K562 (cell line): Measurements from ENCODE around the gene NMNAT1. TPM values are rescaled to one million over a fixed set of nuclear protein-coding genes. Genes with fewer than 3 reads are reported as not detected.

Experiments used
- ARID2 ChIP-seq: fragments of 450-650 bp; IDR thresholded peaks from 2 replicates; pipeline ENCODE4 v1.6.1; 2017; ENCODE audit warnings: antibody characterized with exemption, mild to moderate bottlenecking
- ARID3A ChIP-seq: IDR thresholded peaks from 2 replicates; pipeline ENCODE4 v1.6.1; 2012; ENCODE audit warnings: low read depth, low read length, improper control_type of control experiment, borderline replicate concordance
- ATF3 ChIP-seq, 2 experiments: fragments of 450-650 bp in 1 of 2; sonication (generic) in 1 of 2; formaldehyde crosslinking in 1 of 2; IDR thresholded peaks in 1 of 2; conservative IDR thresholded peaks in 1 of 2; 2 replicates each; pipeline versions ENCODE4 v1.6.1 to v1.8.1; 2016 to 2023; ENCODE audit warnings: mild to moderate bottlenecking in 2 of 2, moderate library complexity in 2 of 2, inconsistent platforms in 1 of 2, missing genetic modification reagents in 1 of 2
- BCOR ChIP-seq: fragments of 450-650 bp; IDR thresholded peaks from 2 replicates; pipeline ENCODE4 v1.6.1; 2016
- CBFB ChIP-seq: sonication (generic); formaldehyde crosslinking; IDR thresholded peaks from 2 replicates; pipeline ENCODE4 v1.4.0; 2020; ENCODE audit warnings: mild to moderate bottlenecking, missing genetic modification reagents
- CTCF ChIP-seq, 3 experiments: IDR thresholded peaks in 2 of 3; conservative IDR thresholded peaks in 1 of 3; 2 replicates each; pipeline ENCODE4 v1.5.1; 2011 to 2012; ENCODE audit warnings: low read length in 3 of 3, mild to moderate bottlenecking in 3 of 3, control low read depth in 2 of 3, improper control_type of control experiment in 1 of 3, inconsistent platforms in 1 of 3, low read depth in 1 of 3, mixed read lengths in 1 of 3, moderate library complexity in 1 of 3; ENCODE audit not compliant: insufficient read depth in 2 of 3
- DIDO1 ChIP-seq: fragments of 450-650 bp; IDR thresholded peaks from 2 replicates; pipeline ENCODE4 v1.6.1; 2016; ENCODE audit warnings: low read depth, missing biosample characterization, missing genetic modification characterization
- EWSR1 ChIP-seq: fragments of 450-650 bp; IDR thresholded peaks from 2 replicates; pipeline ENCODE4 v1.6.1; 2018; ENCODE audit warnings: borderline replicate concordance, mild to moderate bottlenecking, low read depth, moderate library complexity; ENCODE audit not compliant: partially characterized antibody
- GABPA ChIP-seq: fragments of 200-800 bp; sonication (Bioruptor generic); conservative IDR thresholded peaks from 2 replicates; pipeline ENCODE4 v1.6.1; 2016; ENCODE audit warnings: low read depth, missing genetic modification characterization, missing compliant biosample characterization
- ILF3 ChIP-seq: fragments of 450-650 bp; IDR thresholded peaks from 2 replicates; pipeline ENCODE4 v1.6.1; 2018; ENCODE audit warnings: antibody characterized with exemption, mild to moderate bottlenecking, moderate library complexity, borderline replicate concordance
- KAT7 ChIP-seq: sonication (generic); formaldehyde crosslinking; IDR thresholded peaks from 2 replicates; pipeline ENCODE4 v1.8.0; 2022; ENCODE audit warnings: missing genetic modification reagents, mild to moderate bottlenecking, borderline replicate concordance
- LARP7 ChIP-seq: fragments of 450-650 bp; IDR thresholded peaks from 2 replicates; pipeline ENCODE4 v1.6.1; 2016
- SMAD3 ChIP-seq: fragments of 450-650 bp; formaldehyde crosslinking; conservative IDR thresholded peaks from 2 replicates; pipeline ENCODE4 v1.4.0; 2020; ENCODE audit warnings: mild to moderate bottlenecking
- SREBF1 ChIP-seq: fragments of 150-350 bp; IDR thresholded peaks from 2 replicates; pipeline ENCODE4 v1.6.1; 2014; ENCODE audit warnings: antibody characterized with exemption, low read depth, low read length, borderline replicate concordance
- ZBED1 ChIP-seq: IDR thresholded peaks from 2 replicates; pipeline ENCODE4 v1.6.1; 2014
- ZFP1 ChIP-seq: fragments of 450-650 bp; formaldehyde crosslinking; IDR thresholded peaks from 2 replicates; pipeline ENCODE4 v1.4.0; 2020; ENCODE audit warnings: mild to moderate bottlenecking, mixed read lengths
- ZNF165 ChIP-seq: fragments of 250-450 bp; sonication (Bioruptor Pico); IDR thresholded peaks from 2 replicates; pipeline ENCODE4 v1.4.0; 2020; ENCODE audit warnings: borderline replicate concordance
- ZNF639 ChIP-seq, 2 experiments: fragments of 200-800 bp in 1 of 2; sonication (Bioruptor generic) in 1 of 2; sonication (generic) in 1 of 2; formaldehyde crosslinking in 1 of 2; IDR thresholded peaks in 1 of 2; conservative IDR thresholded peaks in 1 of 2; 2 replicates each; pipeline versions ENCODE4 v1.5.0 to v1.6.1; 2016 to 2020; ENCODE audit warnings: missing compliant biosample characterization in 1 of 2, missing genetic modification characterization in 1 of 2, missing genetic modification reagents in 1 of 2
- ZNF695 ChIP-seq: fragments of 450-650 bp; formaldehyde crosslinking; IDR thresholded peaks from 2 replicates; pipeline ENCODE4 v1.4.0; 2020; ENCODE audit warnings: mild to moderate bottlenecking, moderate library complexity
- ZNF778 ChIP-seq: fragments of 450-650 bp; formaldehyde crosslinking; IDR thresholded peaks from 2 replicates; pipeline ENCODE4 v1.4.0; 2020; ENCODE audit warnings: mild to moderate bottlenecking, moderate library complexity
- polyA plus RNA-seq, 8 experiments: library from polyadenylated mRNA; depleted of rRNA in 4 of 8; stranded (reverse) in 5 of 8; unstranded in 3 of 8; fragments of >200 nt; fragmentation: Nextera tagmentation in 2 of 8; fragmentation: Illumina TruSeq in 1 of 8; extraction: Ambion mirVana in 2 of 8; extraction: Trizol in 1 of 8; gene quantifications; 2 replicates each; pipeline versions ENCODE4 v1.2.1 to v1.2.3, GENCODE V29; 2011 to 2014; ENCODE audit warnings: inconsistent platforms in 1 of 8, missing spikeins in 1 of 8
- total RNA-seq, 7 experiments: library from RNA; depleted of rRNA in 6 of 7; stranded (reverse); fragments of >200 nt in 6 of 7; fragmentation: Illumina TruSeq in 2 of 7; extraction: Trizol in 2 of 7; gene quantifications; 2 replicates each; pipeline versions ENCODE4 v1.2.1 to v1.2.3, GENCODE V29; 2011 to 2021; ENCODE audit warnings: low replicate concordance in 1 of 7

Gene NMNAT1
- total and polyA plus RNA-seq, 9 of the 15 experiments (the other 6 are each of a cell fraction or from before 2014, with no cell fraction given): 5.1 to 14.6 (median 12.1) TPM

- TF ChIP-seq ARID3A: no peak
- peak; percentile 74; the same call in 1 of the 2 replicates for TF ChIP-seq ZNF165 (CRISPR knock-in tag)
- peak; percentile 50 for TF ChIP-seq ATF3 (IDR thresholded peaks at IDR 0.05)
- TF ChIP-seq ATF3 (CRISPR knock-in tag; conservative IDR thresholded peaks at IDR 0.05): no peak
- no peak for TF ChIP-seq ZBED1
- no peak for TF ChIP-seq CTCF (IDR thresholded peaks at IDR 0.05 in 2 of 3, conservative IDR thresholded peaks at IDR 0.05 in 1 of 3; ENCODE audit: insufficient read depth in 2 of 3, low read depth in 1 of 3, low read length in 3 of 3)
- TF ChIP-seq CBFB (CRISPR knock-in tag): no peak
- no peak for TF ChIP-seq LARP7
- no peak for TF ChIP-seq ZFP1 (CRISPR knock-in tag)
- TF ChIP-seq SREBF1: no peak
- 0 out of 2 replicates have a peak, but pooled peaks have one; percentile 32 for TF ChIP-seq DIDO1 (tag)
- no peak for TF ChIP-seq ZNF778
- TF ChIP-seq ARID2: no peak
- TF ChIP-seq SMAD3 (CRISPR knock-in tag): peak; percentile 76; the same call in 1 of the 2 replicates
- TF ChIP-seq GABPA (tag): peak; percentile 76
- no peak for TF ChIP-seq ILF3
- no peak for TF ChIP-seq KAT7
- TF ChIP-seq ZNF695: no peak
- peak in 1 of 2 experiments; percentile 92; a peak in 2 of 4 replicates for TF ChIP-seq ZNF639 (CRISPR knock-in tag; conservative IDR thresholded peaks at IDR 0.05 in 1 of 2, IDR thresholded peaks at IDR 0.05 in 1 of 2)
- no peak for TF ChIP-seq BCOR
- no peak for TF ChIP-seq EWSR1
These were observed 13.6 kb upstream of the NMNAT1 start (continued) for GRCh38 chr1:9929431-9930385.
